ENCODE measurements around the gene KRT5.
"Not testable (repeated sequence)": the region's sequence is repeated elsewhere in the genome, so short reads cannot be mapped to it uniquely, and the experiment has no call there.

Gene KRT5

DNA sequence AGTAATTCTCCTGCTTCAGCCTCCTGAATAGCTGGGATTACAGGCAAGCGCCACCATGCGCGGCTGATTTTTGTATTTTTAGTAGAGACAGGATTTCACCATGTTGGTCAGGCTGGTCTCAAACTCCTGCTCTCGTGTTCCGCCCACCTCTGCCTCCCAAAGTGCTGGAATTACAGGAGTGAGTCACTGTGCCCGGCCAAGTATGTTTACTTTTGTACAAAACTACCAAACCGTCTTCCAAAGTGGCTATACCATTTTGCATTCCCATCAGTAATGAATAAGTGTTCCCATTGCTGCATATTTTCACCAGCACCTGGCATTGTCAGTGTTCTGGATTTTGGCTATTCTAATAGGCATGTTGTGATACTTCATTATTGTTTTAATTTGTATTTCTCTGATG lies 18.7 kb downstream of the KRT5 start:
- DNase-seq = no peak
- intact Hi-C loops (cut with DNase I) = no loop called here

DNA sequence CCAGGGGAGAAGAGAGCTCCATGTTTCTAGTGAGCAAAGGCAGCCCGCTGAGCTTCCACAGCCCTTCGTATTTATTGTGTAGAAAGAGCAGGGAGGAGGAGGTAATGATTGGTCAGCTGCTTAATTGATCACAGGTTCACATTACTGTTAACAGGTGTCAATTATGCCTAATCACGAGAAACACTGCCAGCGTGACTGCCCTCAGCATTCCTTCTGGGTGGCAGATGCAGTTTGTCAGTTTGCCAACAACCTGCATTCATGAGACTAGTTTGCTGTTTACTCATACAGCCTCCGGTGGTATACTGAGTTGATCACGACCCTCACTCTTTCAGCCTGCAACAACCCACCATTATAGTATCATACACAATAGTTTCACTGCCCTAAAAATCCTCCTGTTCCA lies 19.6 kb downstream of the KRT5 start:
- DNase-seq; intact Hi-C loops (cut with DNase I): not testable (repeated sequence)

DNA sequence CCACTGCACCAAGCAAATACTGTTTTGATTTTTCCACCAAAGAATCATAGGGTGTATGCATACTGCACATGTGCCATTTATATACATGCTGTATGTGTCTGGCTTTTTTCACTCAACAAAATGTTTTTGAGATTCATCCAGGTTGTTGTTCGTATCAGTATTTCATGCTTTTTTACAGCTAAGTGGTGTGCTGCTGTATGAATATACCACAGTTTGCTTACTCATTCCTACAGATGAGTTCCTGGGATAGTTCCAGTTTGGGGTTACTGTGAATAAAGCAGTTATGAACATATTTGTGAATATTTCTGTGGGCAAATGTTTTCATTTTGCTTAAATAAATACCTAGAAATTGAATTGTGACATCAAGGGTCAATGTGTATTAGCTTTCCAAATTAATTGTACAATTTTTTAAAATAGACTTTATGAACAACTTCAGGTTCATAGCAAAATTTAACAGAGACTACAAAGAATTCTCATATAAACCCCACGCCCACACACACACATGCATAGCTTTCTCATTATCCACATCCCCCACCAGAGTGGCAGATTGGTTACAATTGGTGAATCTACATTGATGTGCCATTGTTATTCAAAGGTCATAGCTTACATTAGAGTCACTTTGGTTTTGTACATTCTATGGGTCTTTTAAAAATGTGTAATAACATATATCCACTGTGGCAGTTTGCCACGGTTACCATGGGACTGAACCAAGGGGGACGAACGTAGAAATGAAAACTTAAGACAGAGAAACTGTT lies 20.2 kb downstream of the KRT5 start:
- intact Hi-C loops (cut with DNase I) = no loop called here
- no peak for DNase-seq

DNA sequence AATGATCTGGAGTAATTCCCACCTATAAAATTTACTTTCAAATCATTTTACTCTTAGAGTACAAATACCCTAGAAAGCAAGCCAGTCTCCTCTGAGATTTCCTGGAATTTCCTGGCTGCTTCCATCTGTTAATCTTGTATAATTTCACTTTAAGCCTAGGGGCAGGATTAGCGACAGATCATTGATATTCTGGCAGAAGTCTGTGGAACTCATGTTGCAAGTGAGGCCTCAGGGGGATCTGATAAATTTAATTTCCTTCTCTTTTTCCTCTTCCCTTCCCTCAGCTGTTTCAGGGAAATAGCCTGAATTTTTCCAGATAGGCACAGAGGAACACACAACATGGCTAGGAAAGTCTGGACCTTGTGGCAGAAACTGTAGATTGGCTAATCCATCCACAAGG lies 21.2 kb downstream of the KRT5 start:
- intact Hi-C loops (cut with DNase I) = no loop called here
- no peak for DNase-seq

DNA sequence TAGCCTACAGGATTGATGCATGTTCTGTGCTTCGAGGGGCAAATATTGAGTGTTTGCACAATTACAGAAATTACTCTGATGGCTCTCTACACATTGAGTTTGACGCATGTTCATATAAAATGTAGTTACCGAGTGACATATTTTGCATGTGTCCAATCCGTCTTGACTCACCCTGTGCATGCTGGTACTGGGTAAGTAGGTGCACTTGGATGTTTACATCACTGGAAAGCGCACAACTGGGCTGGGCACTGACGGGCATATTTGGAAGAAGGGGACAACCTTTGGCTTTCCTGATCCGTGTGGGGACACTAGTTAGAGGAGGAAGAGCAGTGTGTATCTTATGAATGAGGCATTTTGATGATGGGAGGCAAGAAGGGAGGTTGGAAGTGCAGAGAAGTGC lies 22.2 kb downstream of the KRT5 start:
- DNase-seq = no peak
- intact Hi-C loops (cut with DNase I) = no loop called here

DNA sequence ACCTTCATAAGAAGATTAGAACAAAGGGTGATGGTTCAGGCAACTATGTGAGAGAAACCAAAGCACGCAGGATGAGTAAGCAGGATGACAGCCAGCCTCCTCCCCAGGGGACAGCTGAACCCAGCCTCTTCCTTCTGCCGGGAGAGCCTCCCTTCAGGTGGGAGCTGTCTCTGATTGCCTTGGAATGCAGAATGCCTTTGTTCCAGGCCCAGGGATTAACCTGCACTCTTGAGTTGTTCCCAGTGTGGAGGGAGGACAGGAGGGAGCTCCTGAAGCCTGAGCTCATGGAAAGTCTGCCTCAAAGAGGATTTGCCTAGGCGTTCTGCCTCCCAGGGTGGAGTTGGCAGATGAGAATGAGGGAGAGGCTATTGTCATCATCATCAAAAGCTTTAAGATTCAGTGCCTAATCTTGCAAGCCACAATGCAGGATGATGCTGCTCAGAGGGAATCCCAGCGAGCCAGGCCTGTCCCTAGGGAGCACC lies 23.6 kb downstream of the KRT5 start:
- DNase-seq = peak in 2 of 42 donors; percentile 10 to 27
- intact Hi-C loops (cut with DNase I) = no loop called here

DNA sequence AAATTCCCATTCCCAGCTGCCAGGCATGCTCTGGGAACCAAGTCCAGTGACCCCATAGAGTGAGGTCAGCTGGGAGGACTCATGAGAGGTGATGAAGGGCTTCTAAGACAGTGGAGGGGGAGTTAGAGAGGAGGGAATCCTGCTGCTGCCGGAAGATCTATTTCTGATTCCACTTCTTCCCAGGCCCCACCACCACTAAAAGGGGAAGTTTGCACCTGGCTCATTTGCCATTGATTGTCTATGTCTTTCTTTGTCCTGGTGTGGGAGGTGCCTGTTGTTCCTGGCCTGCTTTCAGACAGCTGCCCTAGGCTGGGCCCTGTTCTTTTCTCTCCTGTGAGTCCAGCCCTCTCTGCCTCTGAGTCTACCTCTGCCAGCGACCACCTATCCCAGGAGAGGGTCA lies 24.1 kb downstream of the KRT5 start:
- no peak for DNase-seq
- intact Hi-C loops (cut with DNase I) = no loop called here

DNA sequence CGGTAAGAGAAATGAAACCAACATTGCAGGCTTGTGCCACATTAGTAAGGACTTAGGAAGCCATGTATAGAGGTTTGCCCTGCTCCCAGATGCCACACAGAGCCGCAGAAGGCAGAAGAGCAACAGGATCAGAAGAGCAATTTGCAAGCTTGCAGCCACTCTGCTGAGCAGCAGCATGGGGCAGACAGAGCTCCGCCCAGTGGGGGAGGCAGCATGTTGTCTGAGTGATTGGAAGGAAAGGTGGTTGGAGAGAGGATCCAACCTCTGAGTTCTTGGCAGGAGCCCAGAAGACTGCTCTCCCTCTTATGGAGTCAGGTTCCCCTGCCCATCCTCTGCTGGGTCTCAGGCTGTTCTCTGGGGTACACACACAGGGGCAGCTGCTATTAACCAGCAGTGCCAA lies 24.8 kb downstream of the KRT5 start:
- peak in 37 of 42 donors; percentile 23 to 86 (median 50) for DNase-seq
- intact Hi-C loops (cut with DNase I) = no loop called here

DNA sequence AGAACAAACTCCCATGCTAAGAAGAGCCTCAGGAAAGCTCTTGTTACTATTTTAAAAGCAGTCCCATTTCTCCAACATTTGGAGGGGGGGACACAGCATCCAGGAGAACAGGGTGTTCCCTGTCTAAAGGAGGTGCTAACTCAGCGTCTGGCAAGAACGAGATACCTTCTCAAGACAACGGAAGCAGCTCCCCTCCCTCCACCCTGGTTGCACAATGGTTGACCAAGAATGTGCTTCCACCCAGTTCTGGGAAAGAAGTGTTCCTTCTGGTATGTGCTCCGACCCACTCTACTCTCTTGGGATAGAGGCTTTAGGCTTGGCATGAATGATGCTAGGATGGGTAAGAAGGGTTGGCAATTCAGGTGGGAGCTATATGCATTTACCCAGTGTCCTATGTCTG lies 25.7 kb downstream of the KRT5 start:
- DNase-seq = peak in 1 of 42 donors; percentile 45
- intact Hi-C loops (cut with DNase I) = no loop called here

DNA sequence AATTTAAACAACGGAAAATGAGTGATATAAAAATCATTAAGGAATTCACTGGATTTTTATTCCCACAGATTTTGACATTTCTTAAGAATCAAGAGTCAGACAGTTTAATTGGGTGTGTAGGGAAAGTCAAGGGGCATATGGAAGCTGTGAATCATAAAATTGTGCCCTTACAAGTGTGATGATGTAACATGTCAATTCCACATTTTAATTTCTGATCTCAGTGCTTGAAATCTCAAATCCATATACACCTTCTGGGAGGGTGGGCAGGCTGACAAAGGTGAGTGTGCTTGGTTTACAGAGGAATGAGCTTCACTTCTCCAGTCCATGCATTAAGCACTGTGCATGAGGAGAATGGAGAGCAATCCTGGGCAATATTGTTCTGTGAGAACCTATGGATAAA lies 26.1 kb downstream of the KRT5 start:
- intact Hi-C loops (cut with DNase I) = no loop called here
- no peak for DNase-seq

DNA sequence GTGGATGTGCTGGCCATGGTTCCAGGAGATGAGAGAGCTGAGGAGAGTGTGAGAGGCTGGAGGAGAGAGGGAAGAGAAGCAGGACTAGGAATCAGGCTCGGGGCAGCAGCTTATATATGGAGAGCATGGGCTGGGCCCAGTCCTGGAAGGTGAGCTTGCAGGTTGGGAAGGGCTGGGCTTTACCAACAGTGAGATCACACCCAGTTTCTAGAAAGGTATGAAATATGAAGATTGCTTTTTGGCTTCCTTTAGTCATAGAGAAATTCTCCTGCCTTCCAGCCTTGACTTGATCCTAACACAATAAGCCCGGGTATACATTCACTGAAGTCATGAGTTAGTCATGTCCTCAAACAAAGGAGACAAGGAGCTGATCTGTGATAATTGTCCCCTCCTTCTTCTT lies 27.0 kb downstream of the KRT5 start, which contains the start of gene KRT6A:
Gene KRT6A, minus strand, starts transcription at position 86 of the 400 bp plus-strand sequence. Its CDS starts 69 bp downstream, at position 17.
- DNase-seq = no peak
- intact Hi-C loops (cut with DNase I) = no loop called here

DNA sequence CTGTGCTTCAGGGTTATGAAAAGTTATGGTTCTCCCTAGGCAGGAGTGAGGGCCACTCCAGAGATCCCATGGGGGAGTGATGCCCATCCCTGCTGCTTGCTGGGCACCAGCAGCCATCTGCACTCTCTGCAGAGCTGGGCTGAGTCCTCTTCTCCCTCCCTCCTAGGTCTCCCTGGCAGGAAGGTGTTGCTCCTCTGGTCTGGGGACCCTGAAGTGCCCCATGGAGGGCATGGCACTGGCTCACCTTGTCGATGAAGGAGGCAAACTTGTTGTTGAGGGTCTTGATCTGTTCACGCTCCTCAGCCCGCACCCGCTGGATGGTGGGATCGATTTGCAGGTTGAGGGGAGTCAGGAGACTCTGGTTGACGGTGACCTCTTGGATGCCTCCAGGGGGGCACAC lies 27.8 kb downstream of the KRT5 start:
- DNase-seq; intact Hi-C loops (cut with DNase I): not testable (repeated sequence)

DNA sequence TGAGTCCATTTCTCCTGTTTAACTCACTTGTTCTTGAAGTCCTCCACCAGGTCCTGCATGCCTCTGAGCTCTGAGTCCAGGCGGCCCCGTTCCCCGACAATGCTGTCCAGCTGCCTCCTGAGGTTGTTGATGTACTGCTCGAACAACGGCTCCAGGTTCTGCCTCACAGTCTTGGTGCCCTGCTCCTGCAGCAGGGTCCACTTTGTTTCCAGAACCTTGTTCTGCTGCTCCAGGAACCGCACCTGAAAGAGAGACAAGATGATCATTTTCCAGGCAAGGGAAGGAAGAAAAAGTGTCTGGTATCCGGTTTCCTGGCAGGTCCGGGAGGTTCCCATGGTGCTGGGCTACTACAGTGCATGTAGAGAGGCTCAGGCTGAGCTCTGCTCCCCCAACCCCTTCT lies 28.7 kb downstream of the KRT5 start:
- intact Hi-C loops (cut with DNase I) = not testable (repeated sequence)

DNA sequence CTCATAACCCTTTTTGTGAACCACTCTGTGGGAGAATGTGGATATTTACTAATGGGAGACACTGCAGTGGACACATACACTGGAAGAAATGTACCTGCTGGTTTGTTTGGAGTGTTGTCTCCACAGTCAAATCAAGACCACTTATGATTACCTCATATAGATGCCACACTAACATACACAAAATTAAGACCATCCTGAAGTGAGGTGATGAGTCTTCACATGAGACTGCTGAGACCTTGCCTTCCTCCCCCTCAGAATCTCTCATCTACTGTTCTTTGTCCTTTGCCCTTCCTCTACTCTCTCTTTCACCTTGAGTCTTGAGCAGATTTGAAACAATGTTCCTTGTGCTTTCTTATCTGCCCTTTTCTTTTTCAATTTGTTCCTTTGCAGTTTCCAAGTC lies 31.5 kb downstream of the KRT5 start:
- no peak for DNase-seq
- intact Hi-C loops (cut with DNase I) = no loop called here

More for the DNA sequence above, 28.7 kb downstream of the KRT5 start:
- DNase-seq = not testable (repeated sequence)

DNA sequence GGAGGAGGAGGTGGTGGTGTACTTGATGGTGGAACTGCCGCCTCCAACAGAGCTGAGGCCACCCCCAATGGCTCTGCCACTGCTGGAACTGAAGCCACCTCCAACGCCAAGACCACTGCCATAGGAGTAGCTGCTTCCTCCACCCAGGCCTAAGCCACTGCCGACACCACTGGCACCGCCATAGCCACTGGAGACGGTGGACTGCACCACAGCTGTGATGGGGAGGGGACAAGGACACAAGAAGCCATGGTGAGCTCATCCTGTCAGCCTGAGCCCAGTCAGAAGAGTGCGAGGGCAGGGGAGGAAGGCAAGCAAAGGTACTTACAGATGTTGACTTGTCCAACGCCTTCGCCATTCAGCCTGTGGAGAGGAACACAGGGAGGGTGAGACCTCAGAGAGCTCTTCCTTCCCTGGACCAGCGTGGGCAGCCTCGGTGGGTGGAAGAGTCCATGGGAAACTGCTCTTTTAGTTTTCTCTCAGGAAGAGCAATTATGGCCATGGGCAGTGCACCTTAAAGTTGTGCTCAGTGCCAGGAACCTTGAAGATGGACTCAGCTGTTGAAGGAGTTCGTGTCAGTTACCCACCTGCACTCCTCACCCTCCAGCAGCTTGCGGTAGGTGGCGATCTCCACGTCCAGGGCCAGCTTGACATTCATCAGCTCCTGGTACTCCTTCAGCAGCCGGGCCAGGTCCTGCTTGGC lies 32.3 kb downstream of the KRT5 start:
- intact Hi-C loops (cut with DNase I); DNase-seq: not testable (repeated sequence)

DNA sequence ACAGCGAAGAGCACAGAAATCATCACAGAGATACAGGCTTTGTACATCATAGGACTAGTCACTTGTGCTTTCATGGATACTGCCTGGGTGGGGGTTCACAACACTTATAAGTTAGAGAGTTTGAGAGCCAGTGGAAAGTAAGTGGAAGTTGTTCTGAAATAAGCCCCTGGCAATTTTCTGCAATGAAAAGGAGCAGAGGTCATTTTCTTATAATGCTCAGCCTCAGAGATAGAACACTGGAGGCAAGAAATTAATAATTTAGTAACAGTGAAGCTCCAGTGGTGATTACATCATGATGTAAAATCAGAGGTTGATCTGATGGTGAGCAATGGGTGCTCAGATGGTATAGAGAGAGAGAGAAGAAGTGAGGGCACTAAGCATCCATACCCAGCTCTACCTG lies 33.0 kb downstream of the KRT5 start:
- no peak for DNase-seq
- intact Hi-C loops (cut with DNase I) = no loop called here

DNA sequence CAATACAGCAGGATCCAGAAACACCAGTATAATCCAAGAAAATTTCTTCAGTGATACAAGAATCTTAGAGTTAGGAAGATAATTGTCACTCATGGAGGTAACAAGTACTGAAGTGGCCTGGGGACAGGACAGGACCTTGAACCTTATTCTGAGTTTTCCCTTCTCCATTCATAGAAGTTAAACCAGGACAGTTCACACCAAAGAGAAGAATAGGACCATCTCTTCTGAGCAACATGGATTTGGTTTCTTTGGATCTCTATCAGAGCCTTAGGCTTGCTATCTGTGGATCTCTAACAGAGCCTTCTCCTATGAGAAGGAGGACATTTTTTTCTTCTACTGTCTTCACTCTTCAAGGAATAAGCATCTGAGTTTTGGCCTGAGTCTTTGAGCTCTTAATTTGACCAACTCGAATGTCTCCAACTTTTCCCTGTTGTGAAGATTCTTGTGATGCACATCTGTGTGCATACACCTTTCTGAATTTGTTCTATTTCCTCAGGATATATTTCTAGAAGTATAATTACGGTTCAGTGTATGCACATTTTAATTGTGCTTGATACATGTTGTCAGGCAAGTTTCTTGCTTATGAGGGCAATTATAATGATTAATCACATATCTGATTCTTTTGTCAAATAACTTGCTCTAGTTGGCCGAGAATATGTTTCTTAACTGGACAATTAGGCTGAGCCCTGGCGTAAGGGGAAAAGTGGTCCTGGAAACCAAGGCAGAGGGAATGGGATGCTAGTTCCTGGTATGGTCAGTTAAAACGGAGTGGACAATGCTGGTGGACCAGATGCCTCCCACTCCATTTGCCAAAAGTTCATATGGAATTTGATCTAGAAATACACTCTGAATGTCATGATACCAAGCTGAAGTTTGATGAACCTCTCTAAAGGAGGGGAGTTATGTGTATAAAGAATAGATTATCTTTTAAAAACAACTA lies 33.8 kb downstream of the KRT5 start:
- no peak for DNase-seq
- intact Hi-C loops (cut with DNase I) = no loop called here

DNA sequence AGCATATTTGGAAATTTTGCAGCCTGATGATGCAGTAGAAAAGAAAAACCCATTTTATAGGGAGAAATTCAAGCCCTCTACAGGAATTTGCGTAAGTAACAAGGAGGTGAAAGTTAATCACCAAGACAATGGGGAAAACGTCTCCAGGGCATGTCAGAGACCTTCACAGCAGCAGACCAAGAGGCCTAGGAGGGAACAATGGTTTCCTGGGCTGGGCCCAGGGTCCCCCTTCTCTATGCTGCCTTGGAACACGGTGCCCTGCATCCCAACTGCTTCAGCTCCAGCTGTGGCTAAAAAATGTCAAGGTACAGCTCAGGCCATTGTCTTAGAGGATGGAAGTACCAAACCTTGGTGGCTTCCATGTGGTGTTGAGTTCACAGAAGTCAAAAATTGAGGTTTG lies 40.1 kb downstream of the KRT5 start:
- intact Hi-C loops (cut with DNase I) = no loop called here
- DNase-seq = no peak

DNA sequence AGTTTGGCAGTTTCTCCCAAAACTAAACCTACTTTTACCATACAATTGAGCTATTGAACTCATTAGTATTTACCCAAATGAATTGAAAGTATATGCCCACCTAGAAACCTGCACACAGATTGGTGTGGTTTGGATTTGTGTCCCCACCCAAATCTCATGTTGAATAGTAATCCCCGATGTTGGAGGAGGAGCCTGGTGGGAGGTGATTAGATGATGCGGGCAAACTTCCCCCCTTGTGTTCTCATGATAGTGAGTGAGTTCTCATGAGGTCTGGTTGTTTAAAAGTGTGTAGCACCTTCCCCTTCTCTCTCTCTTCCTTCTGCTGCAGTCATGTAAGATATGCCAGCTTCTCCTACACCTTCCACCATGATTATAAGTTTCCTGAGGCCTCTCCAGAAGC lies 42.5 kb downstream of the KRT5 start:
- DNase-seq = no peak
- intact Hi-C loops (cut with DNase I) = no loop called here

DNA sequence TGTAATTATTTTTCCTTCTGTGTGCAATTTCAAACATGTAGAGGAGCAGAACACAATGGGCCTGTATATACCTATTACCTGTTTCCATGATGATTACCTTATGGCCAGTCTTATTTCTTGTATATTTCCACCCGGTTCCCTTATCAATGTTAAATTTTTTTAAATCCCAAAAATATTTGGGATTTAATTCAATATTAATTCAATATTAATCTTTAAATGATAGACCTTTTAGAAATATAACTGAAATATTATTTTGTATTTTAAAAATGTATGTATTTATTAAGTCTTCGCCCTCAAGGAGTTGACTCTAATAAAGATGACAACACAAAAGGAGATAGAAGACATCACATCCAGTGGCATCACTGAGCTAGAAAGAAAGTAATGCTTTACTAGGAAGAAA lies 46.0 kb downstream of the KRT5 start:
- intact Hi-C loops (cut with DNase I) = no loop called here
- DNase-seq = no peak
